Skeletal muscle satellite cell (primary cell): ENCODE data around the gene BMX.

ENCODE experiments used
- H3K27me3 ChIP-seq: 2 replicates; pipeline ENCODE4 v1.7.0; 2013; ENCODE audit warnings: low read length; ENCODE audit not compliant: control insufficient read depth, insufficient read depth
- H3K36me3 ChIP-seq: 2 replicates; pipeline ENCODE4 v1.7.0; 2013; ENCODE audit warnings: mild to moderate bottlenecking, control low read depth, low read length; ENCODE audit not compliant: insufficient read depth
- H3K4me1 ChIP-seq: 2 replicates; pipeline ENCODE4 v1.7.0; 2013; ENCODE audit warnings: low read length; ENCODE audit not compliant: control insufficient read depth, insufficient read depth
- H3K4me2 ChIP-seq: 2 replicates; pipeline ENCODE4 v1.7.0; 2013; ENCODE audit warnings: mild to moderate bottlenecking, low read length
- H3K4me3 ChIP-seq: 2 replicates; pipeline ENCODE4 v1.7.0; 2013; ENCODE audit warnings: low read length
- H3K9ac ChIP-seq: 2 replicates; pipeline ENCODE4 v1.7.0; 2013; ENCODE audit warnings: mild to moderate bottlenecking, low read depth, low read length, moderate library complexity
- H3K9me3 ChIP-seq: replicated peaks from 2 replicates; pipeline ENCODE4 v1.7.0; 2013; ENCODE audit warnings: mild to moderate bottlenecking, control low read depth, low read length

The BMX gene

GRCh38 chrX:15483891-15484290 lies 16.7 kb upstream of the BMX start:
- no peak overlapping the region for H3K9ac ChIP-seq
- H3K9me3 ChIP-seq, result no peaks in the 10 kb centered on the region
- H3K4me1 ChIP-seq, result no peaks in the 10 kb centered on the region
- H3K27me3 ChIP-seq, result no peaks in the 10 kb centered on the region
- H3K36me3 ChIP-seq, result no peaks in the 10 kb centered on the region
- H3K4me2 ChIP-seq, result no peak overlapping the region
- no peak overlapping the region for H3K4me3 ChIP-seq

- no peaks in the 10 kb centered on the region for H3K27me3 ChIP-seq
- peak overlapping the region; percentile 70 for H3K4me3 ChIP-seq
- peak overlapping the region; percentile 62 for H3K9ac ChIP-seq
- no peaks in the 10 kb centered on the region for H3K9me3 ChIP-seq
- H3K4me2 ChIP-seq, result peak overlapping the region; percentile 84
- H3K36me3 ChIP-seq, result no peaks in the 10 kb centered on the region
- H3K4me1 ChIP-seq, result peaks cover 6% of the 10 kb centered on the region
Measured at GRCh38 chrX:15492469-15492868, 8.1 kb upstream of the BMX start.

DNA sequence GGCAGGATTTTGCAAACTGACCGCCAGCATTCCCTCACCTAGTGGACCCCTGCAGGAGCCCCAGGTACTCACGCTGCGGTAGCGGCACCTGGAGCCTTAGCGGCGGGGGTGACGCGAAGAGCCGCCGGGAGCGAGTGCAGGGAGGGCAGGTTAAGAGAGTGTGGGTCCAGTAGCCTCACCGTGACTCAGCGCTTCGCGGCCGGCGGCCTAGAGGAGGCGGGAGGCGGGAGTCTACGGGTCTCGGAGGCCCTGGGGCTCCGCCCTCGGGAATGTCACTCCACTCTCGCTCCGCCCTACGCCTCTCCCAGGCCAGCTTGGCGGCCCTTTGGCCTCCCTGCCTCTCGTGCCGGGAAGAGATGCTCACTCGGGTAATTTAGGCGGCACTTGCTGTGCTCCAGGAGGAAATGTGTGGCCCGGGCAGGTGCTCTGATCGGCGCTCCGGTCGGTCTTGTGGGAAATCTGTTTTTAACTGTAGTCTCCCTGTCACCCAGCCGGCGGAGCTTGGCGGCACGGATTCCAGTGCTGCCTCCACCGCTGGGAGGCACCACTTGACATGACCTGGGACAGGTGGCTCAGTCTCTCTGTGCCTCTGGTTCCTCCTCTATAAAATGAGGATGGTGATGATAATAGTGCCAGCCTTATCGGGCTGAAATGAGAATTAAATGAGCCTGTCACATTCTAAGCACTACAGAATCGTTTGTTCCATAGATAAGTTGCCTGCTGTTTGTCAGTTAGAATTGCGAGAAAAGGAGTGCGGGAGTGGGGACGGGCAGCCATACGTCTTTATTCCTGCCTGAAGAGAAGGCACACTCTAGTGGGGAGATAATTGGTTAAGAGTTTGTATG lies 7.3 kb upstream of the BMX start, which contains the start of gene PIR:
PIR (minus strand) TSS at position 216 of the 845 bp plus-strand sequence. CDS start 2,076 bp downstream, outside the sequence.
- Histone ChIP-seq H3K9me3 (no peaks in the 10 kb centered on the region), H3K4me3 (peak within 1 kb of the TSS; percentile 70), H3K4me2 (peak within 1 kb of the TSS; percentile 84), H3K36me3 (no peaks in the 10 kb centered on the region), H3K9ac (peak within 1 kb of the TSS; percentile 62), H3K27me3 (no peaks in the 10 kb centered on the region), H3K4me1 (peaks cover 6% of the 10 kb centered on the region)

- Histone ChIP-seq H3K4me3 (no peak overlapping the region), H3K4me2 (no peak overlapping the region), H3K4me1 (peaks cover 6% of the 10 kb centered on the region), H3K27me3 (peaks cover 5% of the 10 kb centered on the region), H3K9ac (no peak overlapping the region), H3K9me3 (no peaks in the 10 kb centered on the region), H3K36me3 (no peaks in the 10 kb centered on the region)
Measured at GRCh38 chrX:15495801-15496200, 4.8 kb upstream of the BMX start.

- H3K36me3 ChIP-seq, result no peaks in the 10 kb centered on the region
- peaks cover 13% of the 10 kb centered on the region for H3K27me3 ChIP-seq
- H3K4me1 ChIP-seq, result peaks cover 6% of the 10 kb centered on the region
- no peaks in the 10 kb centered on the region for H3K9me3 ChIP-seq
- H3K4me2 ChIP-seq, result no peak overlapping the region
- H3K4me3 ChIP-seq, result no peak overlapping the region
- H3K9ac ChIP-seq, result no peak overlapping the region
Measured at GRCh38 chrX:15496824-15497223, 3.8 kb upstream of the BMX start.

DNA sequence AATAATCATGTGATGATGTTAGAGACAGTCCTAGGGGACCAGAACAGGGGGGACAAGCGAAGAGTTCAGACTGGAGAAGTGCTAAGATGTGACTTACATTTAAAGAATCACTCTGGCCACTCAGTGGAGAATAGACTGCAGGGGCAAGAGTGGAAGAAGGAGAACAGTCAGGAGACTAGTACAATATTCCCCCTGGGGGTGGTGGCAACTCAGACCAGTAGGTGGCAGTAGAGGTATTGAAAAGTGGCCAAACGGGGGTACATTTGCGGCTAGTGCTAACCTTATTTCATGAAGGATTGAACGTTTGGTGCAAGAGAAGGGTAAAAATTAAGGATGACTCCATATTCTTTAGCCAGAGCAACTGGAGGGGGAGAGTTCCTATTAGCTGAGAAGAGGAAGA lies 2.7 kb upstream of the BMX start:
- no peak overlapping the region for H3K4me3 ChIP-seq
- H3K9ac ChIP-seq, result no peak overlapping the region
- H3K36me3 ChIP-seq, result no peaks in the 10 kb centered on the region
- no peaks in the 10 kb centered on the region for H3K4me1 ChIP-seq
- no peaks in the 10 kb centered on the region for H3K9me3 ChIP-seq
- no peak overlapping the region for H3K4me2 ChIP-seq
- H3K27me3 ChIP-seq, result peaks cover 23% of the 10 kb centered on the region

GRCh38 chrX:15498741-15499140 lies 1.9 kb upstream of the BMX start:
- H3K4me1 ChIP-seq, result no peaks in the 10 kb centered on the region
- H3K27me3 ChIP-seq, result peaks cover 26% of the 10 kb centered on the region
- H3K4me3 ChIP-seq, result no peak overlapping the region
- no peak overlapping the region for H3K4me2 ChIP-seq
- no peaks in the 10 kb centered on the region for H3K9me3 ChIP-seq
- no peaks in the 10 kb centered on the region for H3K36me3 ChIP-seq
- H3K9ac ChIP-seq, result no peak overlapping the region

GRCh38 chrX:15499976-15500375 lies 631 bp upstream of the BMX start:
- Histone ChIP-seq H3K36me3 (no peaks in the 10 kb centered on the region), H3K9me3 (no peaks in the 10 kb centered on the region), H3K4me2 (no peak overlapping the region), H3K27me3 (peaks cover 37% of the 10 kb centered on the region), H3K4me1 (no peaks in the 10 kb centered on the region), H3K4me3 (no peak overlapping the region), H3K9ac (no peak overlapping the region)

DNA sequence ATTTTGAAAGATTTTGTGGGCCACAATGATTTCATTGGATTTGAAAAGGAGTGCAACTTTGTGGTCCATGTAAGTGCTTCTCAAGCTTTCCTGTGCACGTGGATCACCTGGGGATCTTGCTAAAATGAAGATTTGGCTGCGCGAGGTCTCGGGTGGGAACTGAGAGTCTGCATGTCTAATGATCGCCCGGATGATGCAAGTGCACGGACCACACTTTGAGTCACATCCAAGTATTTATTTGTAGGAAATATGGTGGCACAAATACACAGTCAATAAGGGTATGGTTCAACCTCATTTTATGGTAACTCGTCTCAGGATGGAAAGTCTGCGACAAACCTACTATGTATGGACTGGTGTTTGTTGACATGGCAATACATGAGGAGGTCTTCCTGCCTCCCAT lies 899 bp downstream of the BMX start:
- H3K4me2 ChIP-seq, result no peak overlapping the region
- no peaks in the 10 kb centered on the region for H3K4me1 ChIP-seq
- H3K36me3 ChIP-seq, result no peaks in the 10 kb centered on the region
- peaks cover 39% of the 10 kb centered on the region for H3K27me3 ChIP-seq
- no peaks in the 10 kb centered on the region for H3K9me3 ChIP-seq
- no peak overlapping the region for H3K9ac ChIP-seq
- H3K4me3 ChIP-seq, result no peak overlapping the region

GRCh38 chrX:15504661-15505060 lies 4.1 kb downstream of the BMX start:
- Histone ChIP-seq H3K4me3 (no peak overlapping the region), H3K4me1 (no peaks in the 10 kb centered on the region), H3K9me3 (no peaks in the 10 kb centered on the region), H3K27me3 (peaks cover 54% of the 10 kb centered on the region), H3K9ac (no peak overlapping the region), H3K4me2 (no peak overlapping the region), H3K36me3 (no peaks in the 10 kb centered on the region)

DNA sequence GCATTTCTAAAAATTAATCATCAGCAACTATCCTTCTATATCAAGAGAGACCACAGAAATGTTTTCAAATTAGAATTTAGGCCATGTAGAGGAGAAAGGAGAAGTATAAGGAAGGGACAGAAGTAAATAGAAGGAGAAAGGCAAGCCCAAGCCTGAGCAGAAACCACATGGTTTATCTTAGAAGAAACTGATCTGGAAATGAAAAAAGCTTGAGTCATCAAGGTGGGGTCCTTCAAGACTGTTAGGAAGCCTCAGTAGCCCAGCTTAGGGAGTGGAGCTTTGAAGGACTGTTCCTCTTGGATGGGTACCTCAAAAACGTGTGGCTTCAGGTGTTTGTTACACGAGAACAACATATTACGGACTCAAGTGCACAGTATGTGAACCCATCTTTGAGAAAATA lies 4.5 kb downstream of the BMX start:
- no peaks in the 10 kb centered on the region for H3K4me1 ChIP-seq
- no peaks in the 10 kb centered on the region for H3K36me3 ChIP-seq
- peaks cover 55% of the 10 kb centered on the region for H3K27me3 ChIP-seq
- no peaks in the 10 kb centered on the region for H3K9me3 ChIP-seq
- no peak overlapping the region for H3K4me3 ChIP-seq
- H3K4me2 ChIP-seq, result no peak overlapping the region
- H3K9ac ChIP-seq, result no peak overlapping the region

- Histone ChIP-seq H3K27me3 (peaks cover 51% of the 10 kb centered on the region), H3K36me3 (no peaks in the 10 kb centered on the region), H3K9ac (no peak overlapping the region), H3K4me1 (no peaks in the 10 kb centered on the region), H3K9me3 (no peaks in the 10 kb centered on the region), H3K4me2 (no peak overlapping the region), H3K4me3 (no peak overlapping the region)
Measured at GRCh38 chrX:15507005-15507404, 6.4 kb downstream of the BMX start.
